SW480 (cell line): ENCODE results near the gene ALDOA.
"Not testable (repeated sequence)": the region's sequence is repeated elsewhere in the genome, so short reads cannot be mapped to it uniquely, and the experiment has no call there.

Experiments used
- DNase-seq: peaks from one replicate; pipeline ENCODE4 v3.0.0-alpha.2; 2016; ENCODE audit warnings: low spot score

Gene ALDOA

DNA sequence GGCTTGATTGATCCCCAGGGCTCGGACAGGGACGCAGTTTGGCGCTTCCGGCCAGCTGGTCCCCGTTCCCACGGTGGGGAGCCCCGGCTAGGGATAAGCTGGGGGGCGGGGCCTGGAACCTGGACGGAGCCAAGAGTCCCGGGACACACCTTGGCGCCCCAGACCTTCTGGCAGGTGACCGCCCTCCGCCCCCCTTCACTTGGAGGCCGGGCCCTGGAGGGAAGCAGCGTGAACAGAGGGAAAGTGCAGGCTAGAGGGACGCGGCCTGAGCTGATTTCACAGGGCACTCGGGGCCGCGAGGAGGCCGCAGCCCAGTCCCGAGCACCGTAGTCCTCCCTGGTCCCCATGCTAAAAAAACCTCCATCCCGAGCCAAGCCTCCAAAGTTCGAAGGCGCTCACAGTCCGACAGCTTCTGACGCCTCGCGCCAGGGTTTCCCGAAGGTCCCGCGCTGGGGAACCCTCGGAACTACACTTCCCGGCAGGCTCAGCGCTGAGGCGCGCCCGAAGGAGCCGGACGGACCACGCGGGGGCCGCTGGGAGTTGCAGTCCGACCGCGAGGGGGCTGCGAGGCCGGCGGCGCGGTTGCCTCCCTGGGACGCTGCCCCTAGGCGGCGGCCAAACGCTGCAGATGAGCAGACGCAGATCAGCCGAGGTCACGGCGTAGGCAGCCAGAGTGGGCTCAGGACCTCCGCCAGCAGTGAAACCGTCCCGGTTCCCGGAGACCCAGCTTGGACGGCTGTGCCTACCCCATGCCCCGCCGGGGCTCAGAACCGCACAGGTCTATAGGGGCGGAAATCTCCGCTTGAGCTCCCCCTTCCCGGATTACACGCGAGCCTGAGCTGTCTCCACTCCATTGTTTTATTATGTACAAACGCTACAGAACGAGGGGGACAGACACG lies 26.2 kb downstream of the ALDOA start, which contains the start of gene TBX6:
TBX6 (minus strand) TSS at position 451 of the 899 bp plus-strand sequence. CDS start 731 bp downstream, outside the sequence.
- DNase-seq = peak; percentile 88

GRCh38 chr16:30092373-30093010 lies 26.9 kb downstream of the ALDOA start:
- DNase-seq = peak; percentile 95

DNA sequence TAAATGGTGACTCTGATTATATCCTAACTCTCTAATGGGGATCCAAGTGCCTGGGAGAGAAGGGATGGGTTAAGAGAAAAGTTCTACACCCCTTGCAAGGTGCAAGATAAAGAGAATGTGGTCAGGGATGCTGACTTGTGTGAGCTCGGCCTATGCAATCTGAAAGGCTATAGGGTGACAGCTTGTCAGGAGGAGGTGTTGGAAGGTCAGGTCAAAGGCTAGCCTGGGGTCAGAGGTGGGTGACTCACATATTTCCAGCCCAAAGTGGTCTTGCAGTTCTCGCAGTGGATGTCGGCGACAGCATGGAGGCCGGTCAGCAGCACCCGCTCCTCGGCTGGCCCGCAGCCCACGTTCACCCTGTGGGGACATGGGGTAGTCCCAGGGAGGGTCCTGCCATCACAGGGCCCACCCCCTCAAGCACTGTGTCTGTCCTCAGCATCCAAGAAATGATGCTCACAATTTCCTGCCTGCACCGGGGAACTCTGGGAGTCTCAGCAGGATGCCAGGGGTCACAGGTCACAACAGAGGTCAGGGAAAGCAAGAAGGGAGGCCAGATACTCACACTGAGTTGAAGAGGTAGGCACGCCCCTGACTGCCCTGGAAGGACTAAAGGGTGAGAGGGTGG lies 29.1 kb downstream of the ALDOA start:
- DNase-seq = no peak

- no peak for DNase-seq
These were observed 29.9 kb downstream of the ALDOA start for GRCh38 chr16:30095166-30096078.

DNA sequence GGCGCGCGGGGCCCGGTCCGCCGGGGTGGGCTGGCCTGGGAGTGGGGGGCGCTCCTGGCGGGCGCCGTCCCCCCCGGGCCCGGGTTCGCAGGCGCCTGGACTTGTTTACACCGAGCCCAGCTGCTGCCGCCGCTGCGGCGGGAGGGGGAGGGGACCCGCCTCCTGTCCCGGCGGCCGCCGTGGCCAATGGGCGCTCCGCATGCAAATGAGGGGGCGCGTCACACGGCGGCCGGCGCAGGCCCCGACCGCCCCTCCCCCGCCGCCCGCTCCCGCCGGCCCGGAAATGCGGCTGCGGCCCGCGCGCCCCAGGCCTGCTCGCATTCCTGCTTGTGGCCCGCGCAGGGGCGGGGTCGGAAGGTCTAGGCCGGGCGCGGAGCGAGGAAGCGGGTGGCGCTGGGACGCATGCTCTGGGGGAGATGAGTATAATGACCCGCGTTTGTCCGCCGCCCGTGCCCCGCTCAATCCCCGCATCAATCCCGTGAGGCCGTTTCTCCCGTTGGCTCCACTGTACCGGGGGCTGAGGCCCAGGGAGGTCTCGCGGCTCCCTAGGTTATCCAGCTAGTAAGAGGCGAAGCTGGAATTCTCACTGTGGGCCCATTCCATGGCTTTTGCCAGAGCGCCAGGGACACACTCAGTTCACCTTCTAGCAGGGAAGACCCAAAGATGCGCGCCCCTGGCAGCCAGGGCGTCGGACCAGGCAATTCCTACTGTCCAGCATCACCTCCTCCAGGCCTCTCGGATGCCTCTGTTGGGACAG lies 30.7 kb downstream of the ALDOA start, which contains the start of gene YPEL3:
YPEL3 (minus strand) TSS at position 109 of the 757 bp plus-strand sequence. CDS start 731 bp downstream, outside the sequence.
- DNase-seq = peak; percentile 85

GRCh38 chr16:30096862-30097563 lies 31.5 kb downstream of the ALDOA start:
- no peak for DNase-seq

GRCh38 chr16:30104090-30104489 lies 38.5 kb downstream of the ALDOA start:
- no peak for DNase-seq

DNA sequence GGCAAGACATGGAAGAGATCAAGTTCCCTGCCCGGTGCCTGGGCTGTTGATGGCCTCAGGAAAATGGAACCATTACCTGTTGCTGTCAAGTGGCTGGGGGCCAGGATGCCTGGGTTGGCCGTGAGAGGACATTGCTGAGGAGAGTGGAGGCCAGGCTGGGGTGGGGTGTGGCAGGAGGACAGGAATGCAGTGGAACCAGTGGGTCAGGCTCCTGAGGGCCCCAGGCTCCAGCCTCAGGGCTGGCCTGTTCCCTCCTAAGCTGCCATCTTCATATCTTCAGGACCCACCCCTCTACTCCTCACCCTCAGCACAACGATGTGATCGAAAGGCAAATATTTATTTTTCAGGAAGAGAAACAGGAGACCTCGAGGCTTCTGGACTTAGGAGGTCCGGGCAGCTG lies 38.9 kb downstream of the ALDOA start:
- DNase-seq = no peak

- DNase-seq = peak; percentile 65
These were observed 42.7 kb downstream of the ALDOA start for GRCh38 chr16:30108059-30108850.

DNA sequence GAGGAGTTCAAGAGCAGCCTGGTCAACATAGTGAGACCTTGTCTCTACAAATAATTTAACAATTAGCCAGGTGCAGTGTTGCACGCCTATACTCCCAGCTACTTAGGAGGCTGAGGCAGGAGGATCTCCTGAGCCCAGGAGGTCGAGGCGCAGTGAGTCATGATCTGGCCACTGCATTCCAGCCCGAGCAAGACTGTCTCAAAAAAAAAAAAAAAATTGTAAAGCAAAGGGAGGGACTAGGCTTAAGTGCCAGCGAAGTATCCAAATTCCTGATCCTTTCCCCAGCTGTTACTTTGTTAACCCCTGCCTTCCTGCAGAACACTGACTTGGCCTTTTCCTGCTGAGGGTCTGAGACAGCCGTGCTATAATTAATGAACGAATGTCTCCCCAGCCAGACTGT lies 45.1 kb downstream of the ALDOA start:
- DNase-seq = no peak

GRCh38 chr16:30112197-30113030 lies 46.9 kb downstream of the ALDOA start:
- DNase-seq = no peak

- DNase-seq = peak; percentile 46
These were observed 47.6 kb downstream of the ALDOA start, which contains the start of gene GDPD3 for GRCh38 chr16:30113031-30113710. Gene GDPD3, minus strand, starts transcription at chr16:30113537. Its CDS starts 59 bp downstream, at chr16:30113478.

DNA sequence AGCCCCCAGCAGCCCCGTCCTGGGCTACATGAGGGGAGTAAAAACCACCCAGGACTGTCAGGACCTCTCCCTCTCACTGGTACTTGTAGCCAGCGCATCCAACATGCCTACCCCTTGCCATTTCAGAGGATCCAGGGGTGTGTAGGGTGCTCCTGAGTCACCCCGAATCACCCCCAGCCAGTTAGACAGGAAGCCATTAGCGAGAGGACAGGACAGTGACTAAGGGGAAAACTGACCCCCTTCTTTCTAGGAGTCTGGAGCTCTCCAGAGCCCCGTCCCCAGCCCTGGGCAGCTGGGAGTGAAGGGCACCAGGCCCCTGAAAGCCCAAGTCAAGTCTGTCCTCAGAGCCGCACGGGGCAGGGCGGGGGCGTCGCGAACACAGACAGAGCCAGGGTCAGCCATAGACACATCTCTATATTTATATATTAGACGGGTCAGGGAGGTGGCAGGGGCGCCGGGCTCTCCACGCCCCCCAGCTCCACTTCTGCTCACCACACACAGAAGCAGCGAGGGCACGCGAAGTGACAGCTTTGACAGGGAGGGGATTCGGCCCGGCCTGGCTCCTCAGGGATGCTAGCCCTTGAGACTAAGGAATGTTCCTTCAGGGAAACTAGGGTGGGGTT lies 48.3 kb downstream of the ALDOA start:
- DNase-seq = no peak

GRCh38 chr16:30114411-30114810 lies 48.9 kb downstream of the ALDOA start:
- DNase-seq = no peak

- not testable (repeated sequence) for DNase-seq
These were observed 49.3 kb downstream of the ALDOA start for GRCh38 chr16:30114833-30115232.

DNA sequence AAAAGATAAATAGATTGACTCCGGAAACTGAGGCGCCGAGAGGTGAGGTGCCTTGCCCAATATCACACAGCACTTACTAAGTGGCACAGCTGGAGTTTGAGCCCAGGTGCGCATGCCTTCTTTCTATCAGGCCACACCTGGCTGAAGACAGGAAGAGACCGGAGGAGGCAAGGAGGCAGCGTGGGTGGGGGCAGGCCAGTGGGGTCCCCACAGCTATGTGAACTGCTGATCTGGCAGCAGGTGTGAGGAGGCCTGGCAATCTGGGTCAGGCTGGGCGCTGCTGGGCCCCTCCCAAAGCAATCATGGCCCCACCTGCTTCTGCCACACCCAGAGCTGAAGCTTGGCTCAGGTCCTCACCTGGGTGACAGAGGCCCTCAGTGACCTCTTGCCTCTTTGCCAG lies 49.7 kb downstream of the ALDOA start:
- peak; percentile 78 for DNase-seq
